Measurements from ENCODE around the gene RNU5B-1.

Gene RNU5B-1

DNA sequence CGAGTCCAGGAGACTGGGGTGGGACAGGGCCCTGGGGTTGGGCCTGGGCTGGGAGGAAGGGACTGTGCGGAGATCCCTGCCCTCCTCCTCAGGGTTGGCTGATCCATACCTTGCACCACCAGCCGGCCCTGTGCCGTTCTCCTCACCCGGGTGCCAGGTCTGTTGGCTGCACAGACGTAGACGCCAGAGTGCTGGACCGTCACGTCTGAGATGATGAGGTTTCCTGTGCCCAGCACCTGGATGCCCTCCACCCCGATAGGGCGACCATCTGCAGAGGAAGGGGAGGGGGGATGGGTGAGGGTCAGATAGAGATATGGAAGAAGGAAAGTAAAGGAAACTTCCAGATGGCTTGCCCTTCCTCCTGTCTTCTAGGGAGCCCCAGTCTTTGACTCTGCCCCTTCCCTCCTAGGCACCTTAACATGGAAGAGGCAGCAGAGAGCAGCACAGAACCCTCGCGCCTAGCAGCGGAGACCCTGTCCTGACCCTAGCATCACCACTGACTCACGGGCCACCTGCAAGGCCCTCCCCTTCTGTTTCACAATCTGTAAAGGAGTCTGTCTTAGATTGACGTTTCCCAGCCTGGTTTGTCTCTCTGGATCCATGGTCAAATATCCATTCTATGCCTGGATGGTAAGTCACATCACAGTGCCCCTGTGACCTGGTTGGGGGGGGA, 28.8 kb downstream of the RNU5B-1 start:
- Histone ChIP-seq H3K27me3 (ENCODE audit: insufficient read depth, low read depth, severe bottlenecking) (no peaks in the 10 kb centered on the region), H3K4me3 (ENCODE audit: low read depth, low read length) (no peak overlapping the region), H3K27ac (peak overlapping the region; percentile 88), H3K36me3 (peaks cover 27% of the 10 kb centered on the region), H3K9me3 (ENCODE audit: severe bottlenecking) (no peaks in the 10 kb centered on the region)
- TF ChIP-seq, protein P1, sequence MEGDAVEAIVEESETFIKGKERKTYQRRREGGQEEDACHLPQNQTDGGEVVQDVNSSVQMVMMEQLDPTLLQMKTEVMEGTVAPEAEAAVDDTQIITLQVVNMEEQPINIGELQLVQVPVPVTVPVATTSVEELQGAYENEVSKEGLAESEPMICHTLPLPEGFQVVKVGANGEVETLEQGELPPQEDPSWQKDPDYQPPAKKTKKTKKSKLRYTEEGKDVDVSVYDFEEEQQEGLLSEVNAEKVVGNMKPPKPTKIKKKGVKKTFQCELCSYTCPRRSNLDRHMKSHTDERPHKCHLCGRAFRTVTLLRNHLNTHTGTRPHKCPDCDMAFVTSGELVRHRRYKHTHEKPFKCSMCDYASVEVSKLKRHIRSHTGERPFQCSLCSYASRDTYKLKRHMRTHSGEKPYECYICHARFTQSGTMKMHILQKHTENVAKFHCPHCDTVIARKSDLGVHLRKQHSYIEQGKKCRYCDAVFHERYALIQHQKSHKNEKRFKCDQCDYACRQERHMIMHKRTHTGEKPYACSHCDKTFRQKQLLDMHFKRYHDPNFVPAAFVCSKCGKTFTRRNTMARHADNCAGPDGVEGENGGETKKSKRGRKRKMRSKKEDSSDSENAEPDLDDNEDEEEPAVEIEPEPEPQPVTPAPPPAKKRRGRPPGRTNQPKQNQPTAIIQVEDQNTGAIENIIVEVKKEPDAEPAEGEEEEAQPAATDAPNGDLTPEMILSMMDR (IDR thresholded peaks at IDR 0.05; ENCODE audit: low read depth, low read length), result no peak
- DNase-seq, result peak; percentile 45

DNA sequence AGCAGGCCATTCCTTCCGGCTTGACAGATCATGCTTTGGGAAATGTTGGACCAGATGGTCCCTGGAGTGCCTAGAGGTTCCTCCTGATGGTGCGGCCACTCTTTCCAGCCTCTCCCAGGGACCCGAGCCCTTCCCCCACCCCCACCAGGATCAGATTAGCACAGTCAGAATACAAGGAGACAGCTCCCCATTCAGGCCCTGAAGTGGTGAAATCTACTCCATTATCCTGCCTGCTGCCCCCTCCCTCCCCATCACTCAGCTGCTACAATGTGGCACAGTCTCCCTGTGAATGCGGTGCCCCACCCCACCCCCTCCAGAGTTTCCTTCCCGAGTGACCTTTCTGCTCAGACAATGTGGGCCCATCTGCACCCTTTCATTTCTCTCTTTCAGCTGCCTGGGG, 29.4 kb downstream of the RNU5B-1 start:
- peak; percentile 94 for DNase-seq
- 0 out of 2 replicates have a peak overlapping the region, but pooled peaks have one; percentile 10 for H3K4me3 ChIP-seq (ENCODE audit: low read depth, low read length)
- H3K27me3 ChIP-seq (ENCODE audit: insufficient read depth, low read depth, severe bottlenecking), result no peaks in the 10 kb centered on the region
- peak overlapping the region; percentile 88 for H3K27ac ChIP-seq
- H3K36me3 ChIP-seq, result peaks cover 27% of the 10 kb centered on the region
- no peaks in the 10 kb centered on the region for H3K9me3 ChIP-seq (ENCODE audit: severe bottlenecking)
- TF ChIP-seq, protein P1 (IDR thresholded peaks at IDR 0.05; ENCODE audit: low read depth, low read length), result no peak

DNA sequence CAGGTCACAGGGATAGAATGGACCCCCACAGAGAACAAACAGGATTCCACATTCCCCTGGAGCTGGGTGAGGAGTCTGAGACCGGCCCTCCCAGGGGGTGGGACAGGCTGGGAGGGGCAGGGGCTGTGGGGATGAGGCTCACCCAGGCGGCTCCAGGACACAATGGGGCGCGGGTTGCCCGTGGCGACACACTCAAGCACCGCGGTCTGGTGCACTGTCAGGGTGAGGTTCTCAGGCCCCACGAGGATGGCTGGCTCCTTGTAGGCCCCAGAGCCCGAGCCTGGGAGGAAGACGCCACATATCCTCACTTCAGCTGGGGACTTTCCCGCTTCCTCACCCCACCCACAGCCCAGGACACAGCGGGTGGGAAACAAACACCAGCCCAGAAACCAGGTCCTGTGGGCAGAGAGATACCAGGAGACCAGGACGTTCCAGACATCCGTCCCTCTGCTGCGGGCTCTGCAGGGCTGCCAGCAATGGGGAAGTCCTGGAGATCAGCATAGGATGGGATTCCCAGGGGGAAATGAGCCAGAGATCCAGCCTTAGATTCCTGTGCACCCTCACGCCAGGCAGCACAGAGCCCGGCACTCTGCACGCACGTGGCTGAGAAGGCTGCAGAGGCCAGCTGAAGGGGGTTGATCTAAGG, 30.2 kb downstream of the RNU5B-1 start:
- H3K36me3 ChIP-seq, result peaks cover 20% of the 10 kb centered on the region
- DNase-seq, result peak; percentile 49
- no peaks in the 10 kb centered on the region for H3K9me3 ChIP-seq (ENCODE audit: severe bottlenecking)
- TF ChIP-seq, protein P1 (IDR thresholded peaks at IDR 0.05; ENCODE audit: low read depth, low read length), result no peak
- peak overlapping the region; percentile 88 for H3K27ac ChIP-seq
- no peak overlapping the region for H3K4me3 ChIP-seq (ENCODE audit: low read depth, low read length)
- no peaks in the 10 kb centered on the region for H3K27me3 ChIP-seq (ENCODE audit: insufficient read depth, low read depth, severe bottlenecking)

DNA sequence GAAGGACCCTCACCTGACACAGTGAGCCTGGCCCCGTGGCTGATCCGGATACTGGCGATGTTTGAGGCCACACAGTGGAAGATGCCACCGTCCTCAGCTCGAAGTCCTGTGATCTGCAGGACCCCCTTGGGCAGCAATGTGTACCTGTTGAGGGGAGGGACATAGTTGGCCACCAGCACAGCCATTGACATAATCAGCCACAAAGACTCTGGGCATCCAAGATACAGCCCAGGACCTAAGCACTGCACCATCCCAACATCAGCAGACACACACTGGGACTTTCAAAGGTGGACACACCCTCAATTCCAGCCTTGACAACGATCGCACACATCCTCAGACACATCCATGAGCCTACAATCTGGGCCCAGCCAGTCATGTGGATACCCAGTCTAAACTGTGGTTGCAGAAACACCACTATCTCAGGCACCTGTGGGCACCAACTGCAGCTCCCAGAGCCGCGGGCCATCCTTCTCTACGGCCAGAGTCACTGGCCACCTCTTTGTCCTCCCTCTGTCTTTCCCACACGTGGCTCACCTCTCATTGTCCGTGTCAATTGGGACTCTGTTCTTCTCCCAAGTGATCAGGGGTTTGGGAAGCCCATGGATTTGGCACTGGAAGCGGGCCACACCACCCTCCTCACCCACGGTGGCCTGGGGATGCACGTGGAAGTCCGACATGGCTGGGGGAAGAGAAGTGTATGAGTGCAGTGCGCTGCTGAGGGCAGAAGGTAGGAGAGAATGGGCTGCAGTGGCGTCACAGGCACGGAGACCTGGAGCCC, 31.0 kb downstream of the RNU5B-1 start:
- TF ChIP-seq, protein P1 (IDR thresholded peaks at IDR 0.05; ENCODE audit: low read depth, low read length), result no peak
- Histone ChIP-seq H3K4me3 (ENCODE audit: low read depth, low read length) (no peak overlapping the region), H3K36me3 (peaks cover 13% of the 10 kb centered on the region)

DNA sequence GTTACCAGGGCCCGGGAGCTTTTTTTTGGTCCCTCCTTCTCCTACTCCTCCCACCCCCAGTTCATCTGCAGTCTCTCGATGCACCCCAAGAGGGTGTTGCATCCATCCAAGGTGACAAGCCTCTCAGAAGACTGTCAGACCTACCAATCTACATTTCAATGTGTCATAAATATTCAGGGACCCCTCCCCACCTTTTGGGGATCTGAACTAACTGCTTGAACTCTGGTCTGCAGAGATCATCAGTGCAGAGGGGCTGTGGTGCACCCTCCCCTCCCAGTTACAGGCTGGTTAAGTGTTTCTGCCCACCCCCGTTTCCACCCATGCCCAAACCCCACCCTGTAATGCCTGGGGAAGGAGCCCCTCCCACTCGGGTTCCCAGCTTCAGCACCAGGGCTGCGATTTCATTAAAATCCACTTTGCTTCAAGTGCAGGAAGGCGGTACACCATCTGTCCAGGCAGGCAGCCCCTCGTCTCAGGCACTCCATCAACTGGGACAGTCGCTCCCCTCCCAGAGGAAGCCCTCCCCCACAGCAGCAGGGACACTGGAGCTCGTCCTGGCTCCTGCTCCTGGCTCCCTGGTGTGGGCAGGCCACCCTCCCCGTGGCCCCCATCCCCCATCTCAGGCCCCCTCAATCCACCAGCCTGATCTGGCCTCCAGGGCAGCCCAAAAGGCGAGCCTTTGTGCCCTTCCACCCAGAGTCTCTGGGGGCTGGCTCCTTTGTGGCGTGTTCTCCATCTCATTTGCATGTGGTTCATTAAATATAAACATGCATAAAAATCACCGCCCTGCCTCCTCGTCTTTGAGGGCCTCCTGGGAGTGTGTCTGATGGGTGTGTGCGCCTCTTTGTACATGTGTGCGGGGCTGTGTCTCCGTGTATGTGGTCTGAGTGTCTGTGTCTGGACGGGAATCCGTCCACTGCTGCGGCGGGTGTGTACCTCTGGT, 32.3 kb downstream of the RNU5B-1 start:
- Histone ChIP-seq H3K27me3 (ENCODE audit: insufficient read depth, low read depth, severe bottlenecking) (no peaks in the 10 kb centered on the region), H3K4me3 (ENCODE audit: low read depth, low read length) (no peak overlapping the region), H3K36me3 (peaks cover 3% of the 10 kb centered on the region), H3K27ac (peak overlapping the region; percentile 68), H3K9me3 (ENCODE audit: severe bottlenecking) (no peaks in the 10 kb centered on the region)
- TF ChIP-seq, protein P1 (IDR thresholded peaks at IDR 0.05; ENCODE audit: low read depth, low read length), result no peak
- DNase-seq, result peak; percentile 90

More for the DNA sequence above, 31.0 kb downstream of the RNU5B-1 start:
- no peak for DNase-seq
- Histone ChIP-seq H3K9me3 (ENCODE audit: severe bottlenecking) (no peaks in the 10 kb centered on the region), H3K27ac (no peak overlapping the region; the same call in none of the 2 replicates), H3K27me3 (ENCODE audit: insufficient read depth, low read depth, severe bottlenecking) (no peaks in the 10 kb centered on the region)

All from WERI-Rb-1 (cell line).